Liver (tissue), 3 donors: Measurements from ENCODE around the gene TEAD2.

Experiments used
- ATF3 ChIP-seq: IDR thresholded peaks from 2 replicates; pipeline ENCODE4 v1.6.1; 2016; ENCODE audit warnings: antibody characterized with exemption
- CTCF ChIP-seq: fragments of 150-350 bp; IDR thresholded peaks from 2 replicates; pipeline ENCODE4 v1.5.1; 2017; ENCODE audit warnings: improper control_type of control experiment, low read depth, low read length; ENCODE audit not compliant: missing input control
- FOXA2 ChIP-seq: IDR thresholded peaks from 2 replicates; pipeline ENCODE4 v1.6.1; 2016; ENCODE audit warnings: antibody characterized with exemption
- GABPA ChIP-seq, 2 donors: IDR thresholded peaks in 1 of 2; conservative IDR thresholded peaks in 1 of 2; 2 replicates each; pipeline ENCODE4 v1.6.1; 2016; ENCODE audit warnings: antibody characterized with exemption in 2 of 2, mild to moderate bottlenecking in 1 of 2, moderate library complexity in 1 of 2
- RAD21 ChIP-seq, 2 donors: IDR thresholded peaks; 2 replicates each; pipeline ENCODE4 v1.6.1; 2016; ENCODE audit warnings: antibody characterized with exemption in 2 of 2, mild to moderate bottlenecking in 2 of 2
- TAF1 ChIP-seq: conservative IDR thresholded peaks from 2 replicates; pipeline ENCODE4 v1.6.1; 2016; ENCODE audit warnings: antibody characterized with exemption, mild to moderate bottlenecking
- TF ChIP-seq, protein P1 (sequence below): IDR thresholded peaks from 2 replicates; pipeline ENCODE4 v1.6.1; 2016; ENCODE audit warnings: antibody characterized with exemption, mild to moderate bottlenecking
- TF ChIP-seq, protein P2 (sequence below): IDR thresholded peaks from 2 replicates; pipeline ENCODE4 v1.6.1; 2016; ENCODE audit warnings: antibody characterized with exemption
- TF ChIP-seq, protein P3 (sequence below): IDR thresholded peaks from 2 replicates; pipeline ENCODE4 v1.6.1; 2016; ENCODE audit warnings: antibody characterized with exemption
- donor health status: healthy.
- donor health status: healthy.

DNA sequence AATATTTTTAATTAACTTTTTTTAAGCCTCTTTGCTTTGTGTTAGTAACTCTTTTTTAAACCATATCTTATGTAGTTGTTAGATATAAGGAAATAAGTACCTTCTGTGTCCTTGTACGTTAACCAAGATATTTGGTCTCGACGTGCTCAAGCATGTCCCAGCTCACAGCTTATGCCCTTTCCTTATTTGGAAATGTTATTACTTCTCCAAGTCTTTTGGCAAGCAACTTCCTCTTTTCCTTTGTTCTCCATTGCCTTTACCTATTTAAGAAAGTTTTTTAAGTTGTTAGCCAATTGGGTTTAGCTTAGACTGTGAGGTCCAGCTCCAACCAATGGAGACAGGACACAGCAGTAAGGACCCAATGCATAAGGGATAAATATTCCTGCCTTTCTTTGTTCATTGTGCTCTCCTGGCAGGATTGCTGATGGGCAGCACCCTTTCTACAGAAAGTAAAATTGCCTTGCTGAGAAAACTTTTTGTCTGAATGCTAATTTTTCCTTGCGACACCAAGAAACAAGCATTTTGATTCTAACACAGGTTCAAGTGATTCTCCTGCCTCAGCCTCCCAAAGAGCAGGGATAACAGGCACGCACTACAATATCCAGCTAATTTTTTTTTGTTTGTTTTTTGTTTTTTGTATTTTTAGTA lies 6.6 kb upstream of the TEAD2 start:
- no peak for TF ChIP-seq CTCF
- no peak for TF ChIP-seq GABPA (IDR thresholded peaks at IDR 0.05 in 1 of 2, conservative IDR thresholded peaks at IDR 0.05 in 1 of 2)
- TF ChIP-seq RAD21 (IDR thresholded peaks at IDR 0.05): no peak
- no peak for TF ChIP-seq FOXA2
- TF ChIP-seq, protein P1, sequence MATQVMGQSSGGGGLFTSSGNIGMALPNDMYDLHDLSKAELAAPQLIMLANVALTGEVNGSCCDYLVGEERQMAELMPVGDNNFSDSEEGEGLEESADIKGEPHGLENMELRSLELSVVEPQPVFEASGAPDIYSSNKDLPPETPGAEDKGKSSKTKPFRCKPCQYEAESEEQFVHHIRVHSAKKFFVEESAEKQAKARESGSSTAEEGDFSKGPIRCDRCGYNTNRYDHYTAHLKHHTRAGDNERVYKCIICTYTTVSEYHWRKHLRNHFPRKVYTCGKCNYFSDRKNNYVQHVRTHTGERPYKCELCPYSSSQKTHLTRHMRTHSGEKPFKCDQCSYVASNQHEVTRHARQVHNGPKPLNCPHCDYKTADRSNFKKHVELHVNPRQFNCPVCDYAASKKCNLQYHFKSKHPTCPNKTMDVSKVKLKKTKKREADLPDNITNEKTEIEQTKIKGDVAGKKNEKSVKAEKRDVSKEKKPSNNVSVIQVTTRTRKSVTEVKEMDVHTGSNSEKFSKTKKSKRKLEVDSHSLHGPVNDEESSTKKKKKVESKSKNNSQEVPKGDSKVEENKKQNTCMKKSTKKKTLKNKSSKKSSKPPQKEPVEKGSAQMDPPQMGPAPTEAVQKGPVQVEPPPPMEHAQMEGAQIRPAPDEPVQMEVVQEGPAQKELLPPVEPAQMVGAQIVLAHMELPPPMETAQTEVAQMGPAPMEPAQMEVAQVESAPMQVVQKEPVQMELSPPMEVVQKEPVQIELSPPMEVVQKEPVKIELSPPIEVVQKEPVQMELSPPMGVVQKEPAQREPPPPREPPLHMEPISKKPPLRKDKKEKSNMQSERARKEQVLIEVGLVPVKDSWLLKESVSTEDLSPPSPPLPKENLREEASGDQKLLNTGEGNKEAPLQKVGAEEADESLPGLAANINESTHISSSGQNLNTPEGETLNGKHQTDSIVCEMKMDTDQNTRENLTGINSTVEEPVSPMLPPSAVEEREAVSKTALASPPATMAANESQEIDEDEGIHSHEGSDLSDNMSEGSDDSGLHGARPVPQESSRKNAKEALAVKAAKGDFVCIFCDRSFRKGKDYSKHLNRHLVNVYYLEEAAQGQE: no peak
- TF ChIP-seq ATF3: no peak
- TF ChIP-seq, protein P2, sequence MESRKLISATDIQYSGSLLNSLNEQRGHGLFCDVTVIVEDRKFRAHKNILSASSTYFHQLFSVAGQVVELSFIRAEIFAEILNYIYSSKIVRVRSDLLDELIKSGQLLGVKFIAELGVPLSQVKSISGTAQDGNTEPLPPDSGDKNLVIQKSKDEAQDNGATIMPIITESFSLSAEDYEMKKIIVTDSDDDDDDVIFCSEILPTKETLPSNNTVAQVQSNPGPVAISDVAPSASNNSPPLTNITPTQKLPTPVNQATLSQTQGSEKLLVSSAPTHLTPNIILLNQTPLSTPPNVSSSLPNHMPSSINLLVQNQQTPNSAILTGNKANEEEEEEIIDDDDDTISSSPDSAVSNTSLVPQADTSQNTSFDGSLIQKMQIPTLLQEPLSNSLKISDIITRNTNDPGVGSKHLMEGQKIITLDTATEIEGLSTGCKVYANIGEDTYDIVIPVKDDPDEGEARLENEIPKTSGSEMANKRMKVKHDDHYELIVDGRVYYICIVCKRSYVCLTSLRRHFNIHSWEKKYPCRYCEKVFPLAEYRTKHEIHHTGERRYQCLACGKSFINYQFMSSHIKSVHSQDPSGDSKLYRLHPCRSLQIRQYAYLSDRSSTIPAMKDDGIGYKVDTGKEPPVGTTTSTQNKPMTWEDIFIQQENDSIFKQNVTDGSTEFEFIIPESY: no peak
- no peak for TF ChIP-seq TAF1
- TF ChIP-seq, protein P3, sequence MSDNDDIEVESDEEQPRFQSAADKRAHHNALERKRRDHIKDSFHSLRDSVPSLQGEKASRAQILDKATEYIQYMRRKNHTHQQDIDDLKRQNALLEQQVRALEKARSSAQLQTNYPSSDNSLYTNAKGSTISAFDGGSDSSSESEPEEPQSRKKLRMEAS: no peak
